ENCODE measurements around the gene ATP11A.

DNA sequence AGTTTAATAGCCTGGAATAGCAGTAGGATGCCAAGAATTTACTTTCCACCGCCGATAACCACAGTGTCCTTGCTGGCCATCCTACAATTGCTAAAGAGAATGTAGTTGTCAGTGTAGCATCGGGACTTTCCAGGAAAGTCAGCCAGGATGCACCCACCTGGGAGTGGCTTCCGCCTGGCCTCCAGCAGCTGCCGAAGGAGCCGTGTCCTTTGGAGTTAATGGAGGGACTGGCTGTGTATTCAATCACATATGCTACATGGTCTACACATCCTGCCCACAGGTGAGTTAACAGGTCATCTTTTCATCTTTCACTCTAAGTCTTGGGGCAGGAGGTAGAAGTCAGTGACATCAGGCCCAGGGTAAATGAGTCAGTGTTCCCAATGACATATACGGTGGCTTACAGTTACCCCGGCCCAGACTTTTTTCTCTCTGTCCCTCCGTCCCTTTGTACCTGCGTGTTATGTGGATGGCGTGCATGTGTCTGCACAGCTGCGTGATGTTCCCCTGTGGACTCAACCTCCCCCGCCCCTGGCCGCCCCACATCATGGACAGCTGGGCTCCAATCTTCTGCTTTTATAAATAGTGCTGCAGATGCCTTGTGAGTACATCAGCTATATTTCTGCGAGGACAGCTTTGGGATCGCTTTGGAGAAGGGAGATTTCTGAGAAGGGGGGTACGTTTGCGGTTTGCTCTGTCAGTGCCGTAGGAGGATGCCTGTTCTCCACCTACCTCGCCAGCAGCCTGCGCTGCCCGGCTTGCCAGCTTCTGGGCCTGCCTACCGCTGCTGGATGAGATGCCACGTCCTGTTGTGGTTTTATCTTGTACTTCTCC, 63.1 kb downstream of the ATP11A start:
- TF ChIP-seq HDAC2 (IDR thresholded peaks at IDR 0.05) (no peak), TCF12 (IDR thresholded peaks at IDR 0.05; ENCODE audit: low read depth, low read length) (no peak), POU2F2 (IDR thresholded peaks at IDR 0.05; ENCODE audit: borderline replicate concordance, low read depth, low read length) (no peak), CBX3 (IDR thresholded peaks at IDR 0.05; ENCODE audit: borderline replicate concordance, low read depth) (no peak), RELA (IDR thresholded peaks at IDR 0.05; ENCODE audit: borderline replicate concordance, partially characterized antibody) (no peak), USF2 (IDR thresholded peaks at IDR 0.05; ENCODE audit: borderline replicate concordance, low read depth, low read length) (no peak), POLR2AphosphoS5 (IDR thresholded peaks at IDR 0.05; ENCODE audit: low read length) (no peak), CTCF (IDR thresholded peaks at IDR 0.05 in 2 of 3, conservative IDR thresholded peaks at IDR 0.05 in 1 of 3; ENCODE audit: control insufficient read depth in 2 of 3, extremely low read depth in 1 of 3, insufficient read depth in 1 of 3, low read depth in 3 of 3, low read length in 3 of 3) (no peak), RAD21 (IDR thresholded peaks at IDR 0.05; ENCODE audit: insufficient read depth, low read depth, low read length) (no peak), ZNF274 (IDR thresholded peaks at IDR 0.05; ENCODE audit: insufficient read depth, insufficient read length) (no peak), REST (IDR thresholded peaks at IDR 0.05; ENCODE audit: low read depth, low read length) (no peak)
- TF ChIP-seq, protein P1, sequence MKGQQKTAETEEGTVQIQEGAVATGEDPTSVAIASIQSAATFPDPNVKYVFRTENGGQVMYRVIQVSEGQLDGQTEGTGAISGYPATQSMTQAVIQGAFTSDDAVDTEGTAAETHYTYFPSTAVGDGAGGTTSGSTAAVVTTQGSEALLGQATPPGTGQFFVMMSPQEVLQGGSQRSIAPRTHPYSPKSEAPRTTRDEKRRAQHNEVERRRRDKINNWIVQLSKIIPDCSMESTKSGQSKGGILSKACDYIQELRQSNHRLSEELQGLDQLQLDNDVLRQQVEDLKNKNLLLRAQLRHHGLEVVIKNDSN (IDR thresholded peaks at IDR 0.05; ENCODE audit: borderline replicate concordance, extremely low read length, insufficient read depth, low read depth, low read length) = no peak

All from GM12878 (cell line).